HG03342 (cell line): ENCODE data around the gene SOX12.
"Not testable (repeated sequence)": the region's sequence is repeated elsewhere in the genome, so short reads cannot be mapped to it uniquely, and the experiment has no call there.

Experiments used
- ATAC-seq: cut with Tn5 transposase; IDR thresholded peaks from one replicate; pipeline ENCODE4 v1.9.1; 2021; ENCODE audit warnings: mild to moderate bottlenecking, moderate library complexity; ENCODE audit not compliant: unreplicated experiment

SOX12 gene

GRCh38 chr20:358891-359555 is 33.7 kb downstream of the SOX12 start:
- ATAC-seq = no peak

DNA sequence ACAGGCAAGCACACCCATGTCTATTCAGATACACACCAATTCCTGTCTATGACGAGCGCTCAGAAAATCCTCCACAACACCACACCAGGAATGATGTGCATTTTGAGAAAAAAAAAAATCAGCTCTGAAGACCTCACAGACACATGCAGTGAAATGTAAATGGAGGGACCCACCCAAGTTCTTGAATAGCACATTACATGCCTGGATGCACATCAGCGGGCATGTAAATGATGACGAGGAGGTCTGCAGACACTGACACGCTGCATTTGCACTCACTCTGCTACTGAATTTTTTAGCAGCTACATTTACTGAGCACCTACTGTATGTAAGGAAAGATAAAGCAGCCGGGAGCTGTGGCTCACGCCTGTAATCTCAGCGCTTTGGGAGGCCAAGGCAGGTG is 36.2 kb downstream of the SOX12 start:
- peak; percentile 49 for ATAC-seq

GRCh38 chr20:362271-363254 is 37.2 kb downstream of the SOX12 start:
- no peak for ATAC-seq

- no peak for ATAC-seq
Observed at GRCh38 chr20:363319-364078, 38.1 kb downstream of the SOX12 start.

- ATAC-seq = no peak
Observed at GRCh38 chr20:364905-365794, 39.8 kb downstream of the SOX12 start.

DNA sequence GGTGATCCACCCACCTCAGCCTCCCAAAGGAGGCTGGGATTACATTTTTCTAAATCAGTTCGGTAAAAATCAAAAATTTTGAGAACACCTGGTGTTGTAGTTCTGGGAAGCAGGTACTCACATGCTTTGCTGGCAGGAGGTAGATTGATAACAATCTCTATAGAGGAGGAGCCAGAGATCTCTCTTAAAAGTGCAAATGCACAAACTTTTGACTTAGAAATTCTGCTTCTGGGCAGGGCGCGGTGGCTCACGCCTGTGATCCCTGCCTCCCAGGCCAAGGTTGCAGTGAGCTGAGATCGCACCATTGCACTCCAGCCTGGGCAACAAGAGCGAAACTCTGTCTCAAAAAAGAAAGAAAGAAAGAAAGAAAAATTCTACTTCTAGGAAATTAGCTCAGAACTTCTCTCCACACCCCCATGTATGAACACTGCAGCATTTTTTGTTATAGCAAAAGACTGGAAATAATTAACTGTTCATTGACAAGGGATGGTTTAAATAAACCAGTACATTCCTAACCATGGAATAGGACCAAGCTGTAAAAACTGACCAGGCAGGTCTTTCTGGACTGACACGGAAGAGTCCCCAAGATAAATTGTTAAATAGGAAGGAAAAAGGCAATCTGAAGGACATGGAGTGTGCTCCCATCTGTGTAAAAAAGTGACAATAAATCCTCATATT is 40.8 kb downstream of the SOX12 start:
- no peak for ATAC-seq

GRCh38 chr20:366719-367485 is 41.5 kb downstream of the SOX12 start:
- ATAC-seq = no peak

DNA sequence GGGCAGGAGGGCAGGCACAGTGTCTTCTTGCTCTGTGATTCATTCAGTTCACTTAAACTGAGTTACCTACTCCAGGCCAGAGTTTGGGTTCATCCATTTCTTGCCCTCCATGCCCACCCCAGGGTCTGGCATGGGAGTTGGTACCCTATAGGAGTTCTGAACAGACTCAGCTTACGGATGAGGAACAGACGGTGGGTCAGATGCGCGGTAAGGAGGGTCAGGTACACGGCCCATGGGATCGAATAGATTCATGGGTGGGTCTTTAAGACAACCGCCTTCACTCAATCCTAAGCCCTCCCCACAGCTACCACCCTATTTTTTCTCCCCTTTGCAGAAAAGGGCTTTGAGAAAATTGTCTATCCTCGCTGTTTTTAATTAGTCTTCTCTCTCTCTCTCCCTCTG is 42.1 kb downstream of the SOX12 start:
- ATAC-seq = no peak

DNA sequence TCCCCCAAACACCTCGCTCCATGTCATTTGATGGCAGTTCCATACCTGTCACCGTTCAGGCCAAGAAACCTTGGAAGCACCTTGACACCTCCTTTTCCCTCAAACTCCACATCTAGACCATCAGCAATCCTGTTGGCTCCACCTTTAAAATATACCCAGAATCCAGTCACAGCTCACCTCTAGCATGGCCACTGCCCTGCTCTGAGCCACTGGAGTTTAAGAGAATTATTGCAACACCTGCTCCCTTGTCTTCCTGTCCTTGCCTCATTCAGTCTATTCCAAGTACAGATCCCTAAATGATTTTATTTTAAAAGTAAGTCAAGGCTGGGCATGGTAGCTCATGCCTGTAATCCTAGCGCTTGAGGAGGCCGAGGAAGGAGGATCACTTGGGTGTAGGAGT is 43.6 kb downstream of the SOX12 start:
- ATAC-seq = no peak

DNA sequence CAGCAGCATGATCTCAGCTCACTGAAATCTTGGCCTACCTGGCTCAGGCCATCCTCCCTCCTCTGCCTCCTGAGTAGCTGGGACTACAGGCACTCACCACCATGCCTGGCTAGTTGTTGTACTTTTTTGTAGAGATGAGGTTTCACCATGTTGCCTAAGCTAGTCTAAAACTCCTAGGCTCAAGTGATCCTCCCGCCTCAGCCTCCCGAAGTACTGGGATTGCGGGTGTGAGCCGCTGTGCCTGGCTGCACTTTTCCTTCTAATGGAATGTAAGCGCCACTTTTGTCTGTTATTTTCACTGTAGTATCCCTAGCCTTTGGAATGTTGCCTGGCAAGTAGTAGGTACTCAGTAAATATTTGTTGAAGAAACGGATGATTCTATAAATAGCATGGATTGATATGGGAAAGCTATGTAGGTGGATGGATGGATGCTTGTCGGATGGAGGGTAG is 44.8 kb downstream of the SOX12 start:
- ATAC-seq = no peak

DNA sequence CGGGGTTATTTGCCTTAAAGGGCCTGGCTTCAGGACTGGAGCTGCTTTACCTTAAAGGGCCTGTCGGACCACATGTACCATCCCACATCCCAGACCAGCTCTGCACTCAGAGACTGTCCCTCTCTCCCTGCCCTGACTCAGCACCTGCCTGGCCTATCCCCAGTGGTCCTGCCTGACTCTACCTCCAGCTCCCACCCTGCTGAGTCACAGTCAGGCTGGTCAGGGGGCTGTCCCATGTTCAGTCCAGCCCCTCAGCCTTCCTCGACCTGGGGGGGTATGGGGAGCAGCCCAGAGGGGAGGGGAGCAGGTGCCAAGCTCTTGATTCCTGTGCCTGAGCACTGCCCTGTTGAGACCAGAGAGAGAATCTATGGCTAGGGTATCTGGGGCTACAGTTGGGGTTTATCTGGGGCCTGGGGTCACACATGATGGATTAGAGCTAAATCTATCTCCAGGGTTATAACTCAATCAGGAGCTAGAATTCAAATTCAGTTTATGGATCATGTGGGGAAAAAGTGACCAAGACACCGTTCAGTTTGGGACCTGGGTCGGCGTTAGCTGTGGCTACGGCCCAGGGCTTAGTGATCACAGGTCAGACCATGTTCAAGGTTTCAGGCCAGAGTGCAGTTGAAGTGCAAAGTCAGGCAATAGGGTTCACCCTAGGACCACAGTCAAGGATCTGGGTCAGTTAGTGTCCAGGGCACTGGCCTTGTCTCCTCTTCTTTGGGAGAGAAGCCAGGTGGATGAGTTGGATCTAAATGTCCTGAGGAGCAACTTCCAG is 45.8 kb downstream of the SOX12 start:
- ATAC-seq = no peak

- no peak for ATAC-seq
Observed at GRCh38 chr20:371755-372542, 46.6 kb downstream of the SOX12 start.

DNA sequence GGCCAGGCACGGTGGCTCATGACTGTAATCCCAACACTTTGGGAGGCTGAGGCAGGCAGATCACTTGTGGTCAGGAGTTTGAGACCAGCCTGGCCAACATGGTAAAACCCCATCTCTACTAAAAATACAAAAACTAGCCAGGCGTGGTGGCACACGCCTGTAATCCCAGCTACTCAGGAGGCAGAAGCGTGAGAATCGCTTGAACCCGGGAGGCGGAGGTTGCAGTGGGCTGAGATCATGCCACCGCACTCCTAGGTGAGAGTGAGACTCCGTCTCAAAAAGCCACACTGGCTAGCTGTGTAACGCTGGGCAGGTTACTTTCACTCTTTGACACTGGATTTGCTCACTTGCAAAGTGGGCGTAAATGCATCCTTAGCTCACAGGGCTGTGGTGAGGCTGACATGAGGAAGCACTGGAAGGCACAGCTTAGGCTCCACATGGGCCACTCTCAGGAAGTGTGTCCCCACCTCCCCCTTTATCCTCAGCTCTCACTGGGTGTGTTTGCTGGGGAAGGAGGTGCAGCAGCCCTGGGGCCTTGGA is 47.3 kb downstream of the SOX12 start:
- ATAC-seq = not testable (repeated sequence)

- no peak for ATAC-seq
Observed at GRCh38 chr20:373171-373890, 48.0 kb downstream of the SOX12 start.

DNA sequence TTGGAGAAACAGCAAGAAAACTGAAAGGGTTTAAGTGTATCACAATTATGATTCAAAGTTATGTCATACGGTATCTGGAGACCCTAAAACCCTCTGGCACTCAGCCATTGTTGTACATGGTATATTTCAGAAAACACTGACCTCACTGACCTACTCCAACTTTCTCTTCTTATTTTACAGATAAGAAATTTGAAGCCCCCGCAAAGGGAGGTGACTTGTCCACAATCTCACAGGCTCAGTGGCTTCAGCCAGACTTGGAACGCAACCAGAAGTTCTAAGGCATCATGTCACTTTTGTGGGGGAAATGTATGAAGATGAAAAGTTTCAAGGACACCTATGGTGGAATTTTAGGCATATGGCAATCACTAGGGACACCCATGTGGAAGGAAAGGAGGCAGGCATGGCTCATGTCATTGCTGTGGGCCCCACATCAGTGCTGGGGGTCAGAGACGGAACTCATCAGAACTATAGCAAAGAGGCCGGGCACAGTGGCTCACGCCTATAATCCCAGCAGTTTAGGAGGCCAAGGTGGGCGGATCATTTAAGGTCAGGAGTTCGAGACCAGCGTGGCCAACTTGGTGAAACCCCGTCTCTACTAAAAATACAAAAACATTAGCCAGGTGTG is 50.0 kb downstream of the SOX12 start:
- no peak for ATAC-seq

DNA sequence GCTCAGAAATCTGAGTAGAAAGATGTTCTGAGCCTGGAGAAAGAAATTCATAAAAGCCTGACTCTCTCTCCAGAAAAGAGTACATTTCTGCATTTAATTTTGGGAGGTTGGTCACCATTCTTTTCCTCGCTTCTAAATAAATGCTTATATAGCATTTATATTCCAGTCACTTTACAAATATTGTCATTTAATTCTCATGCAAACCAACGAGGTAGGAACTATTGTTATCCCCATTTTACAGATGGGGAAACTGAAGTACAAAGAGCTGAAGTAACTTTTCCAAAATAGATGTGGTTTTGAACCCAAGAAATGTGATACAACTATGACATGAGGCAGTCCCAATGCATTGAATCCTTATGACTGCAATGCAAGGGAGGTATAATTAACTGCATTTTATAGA is 50.7 kb downstream of the SOX12 start:
- no peak for ATAC-seq
